NCI-H510A treated with DMSO at 0.1 percent for 48 hours (cell line): ENCODE results near the gene WFDC8.

Experiments used
- DNase-seq: peaks from one replicate; lab custom pipeline; 2025; lab: John Stamatoyannopoulos, UW

Gene WFDC8

GRCh38 chr20:45548410-45548809 is 30.7 kb downstream of the WFDC8 start:
- DNase-seq: no peak

- no peak for DNase-seq
Measured at GRCh38 chr20:45547206-45547770, 31.8 kb downstream of the WFDC8 start, which contains the start of gene EPPIN. TSS of gene EPPIN (minus strand) at chr20:45547401. CDS start at chr20:45547357, 44 bp downstream.

GRCh38 chr20:45545754-45546453 is 33.2 kb downstream of the WFDC8 start:
- peak; percentile 40 for DNase-seq

- DNase-seq: no peak
Measured at GRCh38 chr20:45545351-45545750, 33.7 kb downstream of the WFDC8 start.

DNA sequence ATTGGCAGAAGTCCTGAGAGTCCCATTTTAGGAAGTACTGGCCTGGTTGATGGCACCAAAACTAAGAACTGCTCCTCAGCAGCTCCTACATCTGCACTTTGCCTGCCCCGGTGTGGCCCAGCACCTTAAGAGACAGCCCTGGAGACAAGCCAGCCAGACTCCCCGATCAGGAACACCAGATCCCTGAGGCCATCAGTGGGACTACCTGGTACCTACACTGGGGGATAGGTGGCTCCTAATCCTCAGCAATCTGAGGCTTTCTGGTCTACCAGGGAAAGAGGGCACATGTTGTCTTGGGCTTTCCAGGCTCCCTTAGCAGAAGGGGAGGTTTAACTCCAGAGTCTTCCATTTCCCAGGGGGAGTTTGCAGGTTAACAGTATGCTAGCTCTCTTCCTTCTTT is 39.7 kb downstream of the WFDC8 start, which contains the start of gene WFDC6:
WFDC6 (minus strand) TSS at position 101 of the 400 bp plus-strand sequence; CDS start at position 26, 75 bp downstream.
- no peak for DNase-seq

DNA sequence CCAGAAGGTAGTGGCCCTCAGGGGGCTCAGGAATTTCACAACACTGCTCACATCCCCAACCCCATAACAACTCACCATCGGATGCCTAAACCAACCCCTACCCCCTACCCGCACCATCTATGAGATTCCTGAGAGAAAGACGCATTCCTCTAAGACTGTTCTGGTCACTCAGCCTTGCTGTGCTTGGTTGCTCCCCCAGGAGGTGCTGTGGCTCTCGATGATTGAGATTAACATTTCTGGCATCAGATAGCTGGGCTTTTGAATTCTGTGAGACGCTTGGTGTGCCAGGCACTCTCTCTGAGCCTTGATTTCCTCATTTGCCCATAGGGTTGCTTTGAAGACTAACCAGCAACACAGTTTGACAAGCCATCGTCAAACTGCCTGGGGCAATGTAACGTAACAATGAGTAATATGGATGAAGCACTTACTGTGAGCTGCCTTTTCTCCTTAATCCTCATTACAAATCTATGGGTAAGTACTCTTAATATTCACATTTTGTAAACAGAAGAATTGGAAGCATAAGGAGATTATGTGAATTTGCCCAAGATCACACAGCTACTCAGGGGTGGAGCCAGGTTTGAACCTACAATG is 40.8 kb downstream of the WFDC8 start:
- DNase-seq: no peak

DNA sequence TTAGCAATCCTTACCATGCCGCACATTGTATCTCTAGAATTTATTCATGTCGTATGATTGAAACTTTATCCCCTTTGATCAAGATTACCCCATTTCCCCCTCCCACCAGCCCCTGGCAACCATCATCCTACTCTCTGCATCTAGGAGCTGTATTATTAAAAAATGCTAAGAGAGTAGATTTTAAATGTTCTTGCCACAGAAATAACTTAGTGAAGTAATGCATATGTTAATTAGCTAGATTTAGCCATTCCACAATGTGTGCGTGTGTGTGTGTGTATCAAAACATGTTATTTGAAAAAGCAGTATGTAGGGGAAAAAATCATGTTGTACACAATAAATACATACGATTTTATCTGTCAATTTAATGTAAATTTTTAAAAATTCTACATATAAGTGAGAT is 51.8 kb downstream of the WFDC8 start:
- no peak for DNase-seq

- no peak for DNase-seq
Measured at GRCh38 chr20:45523821-45524220, 55.3 kb downstream of the WFDC8 start.

DNA sequence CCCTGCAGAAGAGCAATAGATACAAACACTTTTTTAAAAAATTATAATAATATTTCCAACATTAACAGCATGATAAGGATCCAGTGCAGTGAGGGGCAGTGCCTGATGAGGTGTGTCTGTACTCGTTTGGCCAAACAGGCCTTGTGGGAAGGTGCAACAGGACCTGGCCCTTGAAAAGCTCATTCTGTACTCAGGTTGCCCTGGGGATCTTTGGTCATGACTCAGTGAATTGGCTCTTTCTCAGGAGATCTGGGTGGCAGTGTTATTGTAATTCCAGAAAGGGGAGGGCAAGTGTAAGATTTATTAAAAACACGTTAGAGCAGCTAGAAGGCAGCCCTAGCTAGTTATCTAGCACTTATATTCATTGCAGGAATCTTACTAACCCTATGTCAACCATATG is 60.8 kb downstream of the WFDC8 start:
- no peak for DNase-seq

DNA sequence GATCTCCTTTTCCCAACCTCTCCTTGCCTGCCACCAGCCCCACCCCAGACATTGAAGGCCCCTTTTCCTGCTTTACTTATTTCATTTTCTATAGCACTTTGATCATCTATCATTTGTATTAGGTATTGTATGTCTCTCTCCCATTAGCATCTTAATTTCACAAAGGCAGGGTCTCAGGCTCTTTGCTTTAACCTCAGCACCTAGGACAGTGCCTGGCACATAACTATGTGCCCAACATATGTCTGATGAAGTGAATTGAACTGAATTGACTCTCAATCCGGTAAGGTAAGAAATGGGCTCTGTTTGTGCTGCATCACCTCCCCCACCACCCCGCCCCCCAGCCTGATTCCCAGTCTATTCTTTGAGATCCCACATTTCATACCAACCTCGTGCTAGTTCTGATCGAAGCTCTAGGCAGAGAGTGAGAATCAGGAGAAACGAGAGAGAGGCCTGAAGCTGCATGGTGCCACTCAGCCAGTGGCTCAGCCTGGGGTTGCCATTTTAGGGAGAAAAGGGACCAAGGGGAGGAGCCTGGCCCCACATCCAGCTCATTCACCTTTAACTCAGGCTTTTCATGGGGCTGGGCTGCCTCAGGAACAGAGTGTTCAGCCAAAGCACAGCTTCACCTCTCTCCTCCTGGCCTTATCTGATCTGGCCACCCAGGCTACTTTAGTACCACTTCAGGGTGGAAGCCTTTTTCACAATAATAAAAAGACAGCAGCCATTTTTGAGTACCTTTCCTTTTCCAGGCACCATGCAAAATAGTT is 63.8 kb downstream of the WFDC8 start, which contains the start of gene SPINT3:
SPINT3 (minus strand) TSS at position 476 of the 767 bp plus-strand sequence; CDS start at position 462, 14 bp downstream.
- no peak for DNase-seq

DNA sequence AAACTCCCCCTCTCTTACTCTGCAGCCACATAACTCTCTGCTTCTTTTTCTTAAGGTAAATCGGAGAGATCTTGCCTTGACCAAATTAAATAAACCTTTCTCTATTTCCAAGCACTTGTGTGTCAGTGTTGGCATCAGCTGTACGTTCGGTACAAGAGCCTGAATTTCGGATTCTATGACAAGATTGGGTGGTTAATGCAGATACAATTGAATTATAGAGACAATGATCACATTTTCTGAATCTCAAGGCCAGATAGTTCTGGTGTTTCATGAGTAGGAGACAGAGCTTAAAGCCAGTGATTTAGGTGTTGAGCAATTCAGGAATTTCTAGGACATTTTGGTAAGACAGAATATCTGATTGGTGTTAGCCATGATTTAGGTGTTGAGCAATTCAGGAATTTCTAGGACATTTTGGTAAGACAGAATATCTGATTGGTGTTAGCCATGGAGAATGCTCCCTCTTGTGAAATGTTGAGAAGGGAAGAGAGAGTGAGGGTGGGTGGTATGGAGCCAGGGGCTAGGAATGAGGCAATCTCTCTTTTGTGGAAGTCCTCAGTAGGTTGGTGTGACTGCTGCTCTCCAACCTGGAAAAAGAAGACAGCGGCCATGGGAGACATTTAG is 68.7 kb downstream of the WFDC8 start:
- DNase-seq: no peak

DNA sequence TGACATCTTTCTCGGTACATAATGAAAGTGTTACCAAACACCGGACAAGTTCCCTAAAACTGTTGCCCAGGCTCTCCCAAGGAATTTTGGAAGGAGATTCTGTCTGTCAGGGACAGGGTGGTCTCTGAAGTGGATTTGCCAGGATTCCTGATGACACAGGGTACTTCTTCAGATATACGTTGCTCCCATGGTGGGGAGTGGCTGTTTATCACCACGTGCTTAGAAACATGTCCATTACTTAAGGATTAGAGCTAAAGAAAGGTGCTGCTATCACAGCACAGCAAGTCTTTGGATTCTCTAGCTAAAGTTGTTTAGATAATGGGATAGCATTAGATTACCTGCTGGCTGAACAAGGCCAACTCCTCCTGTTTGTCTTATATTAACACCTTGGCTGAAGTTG is 70.0 kb downstream of the WFDC8 start:
- no peak for DNase-seq

- no peak for DNase-seq
Measured at GRCh38 chr20:45508068-45508886, 70.8 kb downstream of the WFDC8 start.

DNA sequence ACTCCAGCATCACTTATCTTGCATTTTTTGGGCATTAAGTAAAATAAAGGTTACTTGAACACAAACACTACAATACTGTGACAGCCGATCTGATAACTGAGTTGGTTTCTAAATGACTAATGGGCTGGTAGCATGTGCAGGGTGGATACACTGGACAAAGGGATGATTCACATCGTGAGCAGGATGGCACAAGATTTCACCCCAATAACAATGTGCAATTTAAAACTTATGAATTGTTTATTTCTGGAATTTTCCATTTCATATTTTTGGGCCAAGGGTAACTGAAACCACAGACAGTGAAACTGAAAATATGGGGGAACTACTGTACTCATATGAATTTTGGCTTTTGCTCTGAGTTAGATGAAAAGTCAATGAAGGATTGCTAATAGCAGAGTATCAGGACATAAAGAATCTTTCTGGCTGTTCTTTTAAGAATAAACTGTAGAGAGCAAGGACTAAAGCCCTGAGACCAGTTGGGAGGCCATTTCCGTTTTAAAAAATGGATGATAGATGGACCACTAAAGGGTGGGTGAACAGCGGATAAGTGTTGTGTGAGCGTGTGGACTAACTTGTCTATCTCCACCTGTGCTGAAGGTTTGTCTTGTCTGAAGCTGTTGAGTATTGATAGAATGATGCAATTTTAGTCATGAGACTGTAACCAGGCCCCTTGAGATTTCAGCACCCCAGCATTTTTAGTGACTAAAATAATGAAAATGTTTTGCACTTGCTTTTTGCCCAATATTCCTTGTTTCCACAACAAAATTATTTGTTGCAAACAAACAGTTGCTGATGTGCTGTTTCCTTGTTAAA is 71.9 kb downstream of the WFDC8 start:
- DNase-seq: no peak

DNA sequence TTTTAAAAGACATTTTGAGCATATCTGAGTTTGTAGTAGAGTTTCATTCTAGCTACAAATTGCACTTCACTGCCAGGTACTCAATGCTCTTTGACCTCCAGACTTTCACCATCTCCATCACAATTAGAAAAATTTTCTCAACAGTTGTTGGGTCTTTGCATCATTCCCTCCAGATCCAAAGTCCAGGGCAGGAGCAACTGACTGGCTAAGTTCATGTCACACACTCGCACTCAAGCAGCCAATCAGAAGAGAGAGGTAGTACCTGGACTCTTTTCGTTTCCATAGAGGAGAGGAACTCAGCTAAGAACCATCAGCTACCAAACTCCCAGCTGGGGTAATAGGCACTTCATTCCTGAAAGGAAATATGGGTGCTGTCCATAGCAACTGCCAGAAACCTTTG is 72.7 kb downstream of the WFDC8 start:
- DNase-seq: no peak

DNA sequence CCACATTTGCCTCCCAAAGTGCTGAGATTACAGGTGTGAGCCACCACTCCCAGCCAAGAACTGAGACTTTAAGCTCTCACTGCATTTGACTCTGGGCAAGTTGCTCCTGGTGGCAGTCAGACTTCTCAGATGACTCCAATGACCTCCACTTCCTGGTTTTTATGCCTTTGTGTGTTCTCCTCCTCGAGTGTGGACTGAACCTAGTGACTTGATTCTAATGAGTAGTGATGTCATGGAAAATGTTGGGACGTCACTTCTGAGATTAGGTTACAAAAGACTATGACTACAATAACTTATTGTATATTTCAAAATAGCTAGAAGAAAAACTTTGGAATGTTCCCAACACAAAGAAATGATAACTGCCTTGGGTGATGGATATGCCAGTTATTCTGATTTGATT is 75.7 kb downstream of the WFDC8 start:
- DNase-seq: no peak

DNA sequence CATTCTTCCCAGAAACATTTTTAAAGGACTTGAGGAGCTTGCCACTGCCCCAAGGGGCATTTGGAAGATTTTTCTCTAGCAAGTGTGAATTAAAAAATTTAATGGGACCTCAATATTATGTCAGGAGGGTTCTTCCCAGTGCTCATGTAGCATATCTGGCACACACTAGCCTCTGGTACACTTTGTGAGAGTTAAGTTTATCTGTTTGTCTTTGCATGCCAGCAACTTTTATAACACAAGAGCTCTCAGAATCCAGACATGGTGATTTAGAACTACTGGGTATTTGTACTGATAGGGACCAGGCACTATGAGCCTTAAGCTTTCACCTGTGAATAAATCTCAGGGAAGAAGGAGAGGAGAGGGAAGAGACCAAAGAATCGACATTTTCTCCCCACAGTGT is 76.5 kb downstream of the WFDC8 start:
- DNase-seq: no peak
